ENCODE data around the gene GLYR1. TPM values are rescaled to one million over a fixed set of nuclear protein-coding genes. Genes with fewer than 3 reads are reported as not detected.
"Not testable (repeated sequence)": the region's sequence is repeated elsewhere in the genome, so short reads cannot be mapped to it uniquely, and the experiment has no call there.

Gene GLYR1
- 42.0 TPM for total RNA-seq

DNA sequence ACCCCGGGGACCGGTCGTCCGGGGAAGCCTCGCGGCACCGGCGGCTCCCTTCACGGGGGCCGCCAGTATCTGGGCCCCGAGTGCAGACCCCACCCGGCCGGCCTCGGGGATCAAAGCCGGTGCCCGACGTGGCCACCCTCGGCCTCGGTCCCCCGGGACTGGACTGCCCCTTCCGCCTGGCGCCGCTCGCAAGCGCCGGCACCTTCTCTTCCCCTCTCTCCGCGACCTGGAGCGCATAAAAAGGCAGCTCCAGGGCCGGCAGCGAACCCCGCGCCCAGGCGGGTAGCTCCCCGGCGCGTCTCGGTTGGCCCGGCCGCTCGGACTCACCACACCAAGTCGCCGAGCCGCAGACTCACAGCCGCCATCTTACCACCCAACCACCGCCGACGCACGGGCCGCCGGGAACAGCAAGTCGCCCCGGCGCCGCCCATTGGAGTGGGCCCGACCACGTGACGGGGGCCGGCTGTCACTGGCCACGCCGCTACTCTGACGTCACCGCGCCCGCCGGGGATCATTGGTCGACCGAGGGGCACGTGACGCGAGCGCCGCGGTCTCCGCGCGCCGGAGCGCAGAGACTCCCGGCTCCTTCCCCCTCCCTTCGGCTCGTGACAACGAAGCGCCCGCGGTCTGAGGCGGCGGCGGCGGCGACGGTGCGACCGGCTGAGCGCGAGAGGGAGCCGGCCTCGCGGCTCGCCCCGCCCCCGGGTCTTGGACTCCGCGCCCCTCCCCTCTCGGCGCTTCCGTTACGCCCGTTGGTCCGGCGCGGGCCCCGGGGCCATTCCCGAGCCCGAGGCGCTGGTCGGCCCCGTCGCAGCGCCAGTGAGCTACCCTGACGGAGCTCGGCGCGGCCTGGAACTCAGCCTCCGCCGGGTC lies at the start of gene GLYR1, which contains the start of gene UBN1:
Gene GLYR1, minus strand, starts transcription at position 388 of the 873 bp plus-strand sequence. Its CDS starts 23 bp downstream, at position 365.
Gene UBN1, plus strand, starts transcription at position 581 of the 873 bp plus-strand sequence. CDS start 5,437 bp downstream, outside the sequence.
- DNase-seq: peak; percentile 99

DNA sequence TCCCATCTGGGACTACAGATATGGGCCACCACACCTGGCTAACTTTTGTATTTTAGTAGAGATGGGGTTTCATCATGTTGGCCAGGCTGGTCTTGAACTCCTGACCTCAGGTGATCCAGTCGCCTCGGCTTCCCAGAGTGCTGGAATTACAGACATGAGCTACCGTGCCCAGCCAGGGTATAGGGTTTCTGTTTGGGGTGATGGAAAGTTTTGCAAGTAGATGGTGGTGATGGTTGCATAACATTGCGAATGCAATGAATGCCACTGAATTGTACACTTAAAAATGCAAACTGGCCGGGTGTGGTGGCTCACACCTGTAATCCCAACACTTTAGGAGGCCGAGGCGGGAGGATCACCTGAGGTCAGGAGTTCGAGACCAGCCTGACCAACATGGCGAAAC lies 49.7 kb upstream of the GLYR1 start:
- not testable (repeated sequence) for DNase-seq

DNA sequence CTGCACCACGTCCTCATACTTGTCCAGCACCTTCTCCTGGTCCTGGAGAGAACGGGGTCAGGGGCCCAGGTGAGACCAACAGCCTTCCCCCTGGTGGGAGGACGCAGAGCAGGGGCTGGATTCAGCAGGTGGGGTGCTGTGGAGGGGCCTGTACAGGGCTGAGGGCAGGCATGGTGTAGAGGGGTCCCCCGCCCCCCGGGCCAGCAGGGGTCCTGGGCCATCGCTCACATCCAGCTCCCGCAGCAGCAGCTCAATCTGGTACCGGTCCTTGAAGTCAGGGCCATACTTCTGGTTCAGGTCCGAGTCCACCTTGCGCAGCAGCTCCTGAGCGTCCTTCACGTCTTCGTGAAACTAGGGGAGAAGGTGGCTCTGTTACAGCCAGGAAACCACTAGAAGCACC lies 48.3 kb upstream of the GLYR1 start:
- no peak for DNase-seq

DNA sequence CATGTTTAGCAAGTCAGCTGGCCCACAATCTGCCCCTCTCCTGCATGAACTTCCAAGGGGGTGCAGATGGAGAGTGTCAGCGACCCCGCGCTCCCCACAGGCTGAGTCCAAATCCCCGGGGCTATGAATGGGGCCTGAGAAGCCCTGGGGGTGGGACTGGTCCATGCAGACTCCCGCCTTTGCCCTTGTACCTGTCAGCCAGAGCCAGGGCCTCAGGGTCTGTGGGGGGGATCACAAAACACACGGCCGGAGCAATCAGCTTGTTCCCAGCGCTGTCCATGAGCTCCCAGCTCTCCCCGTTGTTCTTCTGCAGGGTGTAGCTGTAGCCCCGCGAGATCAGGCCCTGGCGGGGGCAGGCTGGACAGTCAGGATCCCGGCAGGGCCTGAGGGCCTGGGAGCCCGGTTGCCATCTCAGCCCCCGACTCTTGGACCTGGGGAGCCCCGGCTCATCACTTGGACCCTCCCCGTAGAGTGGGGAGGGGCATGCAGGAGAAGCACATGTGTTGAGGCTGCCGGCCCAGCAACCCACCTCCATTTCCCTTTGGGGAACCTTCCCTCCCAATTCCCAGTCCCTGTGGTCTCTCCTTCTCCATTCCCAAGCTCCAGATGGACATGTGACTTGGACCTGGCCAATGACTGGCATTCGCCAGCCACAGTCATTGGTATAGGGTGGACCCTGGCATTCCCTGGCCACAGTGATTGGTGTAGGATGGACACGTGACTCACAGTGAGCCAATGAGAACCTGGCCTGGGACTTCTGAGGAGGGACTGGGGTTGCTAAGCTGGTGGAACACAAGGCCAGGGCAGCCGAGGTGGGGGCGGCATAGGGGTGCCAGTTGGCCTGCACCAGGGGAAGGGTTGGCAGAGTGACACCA lies 47.4 kb upstream of the GLYR1 start:
- no peak for DNase-seq

DNA sequence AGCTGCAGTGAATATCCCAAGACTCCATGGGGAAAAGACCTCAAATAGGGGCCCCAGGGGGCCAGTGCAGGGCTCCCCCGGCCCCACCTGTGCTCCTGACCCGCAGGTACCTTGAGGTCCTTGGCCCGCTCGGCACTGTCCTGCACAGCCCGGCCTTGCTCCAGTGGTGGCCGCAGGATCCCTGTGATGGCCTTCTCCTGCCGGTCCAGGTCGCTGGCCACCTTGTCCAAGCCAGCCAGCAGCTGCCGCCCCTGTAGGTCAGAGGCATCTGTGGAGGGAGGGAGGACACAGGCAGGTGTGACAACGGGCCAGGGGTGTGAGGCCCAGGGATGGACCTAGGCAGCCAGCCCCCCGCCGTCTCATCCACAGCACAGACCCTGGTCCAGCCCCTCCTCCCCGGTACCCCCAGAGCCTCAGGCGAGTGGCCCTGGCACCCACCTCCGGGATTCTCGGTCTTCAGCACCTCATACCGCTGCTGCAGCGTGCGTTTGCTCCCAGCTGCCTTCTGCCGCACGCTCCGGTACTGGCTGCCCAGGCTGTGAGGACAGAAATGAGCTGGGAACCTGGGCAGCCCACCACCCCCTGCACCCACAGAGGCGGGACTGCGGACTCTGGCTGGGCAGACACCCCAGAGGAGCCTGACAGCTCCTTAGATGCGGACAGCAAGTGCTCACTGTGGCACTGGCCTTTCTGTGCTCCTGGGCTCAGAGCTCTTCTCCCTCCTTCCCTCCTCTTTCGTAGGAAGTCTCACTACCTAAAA lies 46.2 kb upstream of the GLYR1 start:
- no peak for DNase-seq

DNA sequence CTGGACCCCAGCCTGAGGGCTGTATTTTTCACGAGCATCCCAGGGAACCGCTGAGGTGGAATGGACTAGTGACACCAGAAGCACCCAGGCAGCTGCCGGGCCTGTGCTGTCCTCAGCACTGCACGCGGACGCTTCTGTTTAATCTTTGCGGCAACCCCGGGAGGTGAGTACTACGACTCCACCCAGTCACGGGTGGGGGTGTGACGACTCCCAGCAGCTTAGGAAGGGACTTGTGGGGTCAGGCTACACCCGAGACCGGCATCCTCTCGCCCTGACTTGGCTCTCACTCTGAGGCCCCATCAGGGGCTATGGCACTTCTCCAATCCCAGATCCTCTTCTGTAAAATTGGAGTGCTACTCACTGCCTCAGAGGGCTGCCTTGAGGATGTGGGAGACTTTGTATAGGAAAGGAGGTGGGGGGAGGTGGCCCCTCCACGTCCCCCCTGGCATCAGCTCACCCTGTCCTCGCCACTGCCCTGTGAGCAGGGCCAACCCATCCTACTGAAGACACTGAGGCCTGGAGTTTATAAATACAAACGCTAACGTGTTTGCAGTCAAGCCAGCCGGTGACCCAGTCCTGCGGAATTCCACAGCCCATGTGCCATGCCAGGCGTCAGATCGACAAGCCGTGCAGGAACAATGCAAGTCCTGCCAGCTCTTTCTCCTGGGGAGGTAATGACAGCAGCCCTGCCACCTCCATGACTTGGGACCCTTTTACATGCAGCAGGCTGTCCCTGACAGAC lies 45.4 kb upstream of the GLYR1 start:
- DNase-seq: peak; percentile 75

DNA sequence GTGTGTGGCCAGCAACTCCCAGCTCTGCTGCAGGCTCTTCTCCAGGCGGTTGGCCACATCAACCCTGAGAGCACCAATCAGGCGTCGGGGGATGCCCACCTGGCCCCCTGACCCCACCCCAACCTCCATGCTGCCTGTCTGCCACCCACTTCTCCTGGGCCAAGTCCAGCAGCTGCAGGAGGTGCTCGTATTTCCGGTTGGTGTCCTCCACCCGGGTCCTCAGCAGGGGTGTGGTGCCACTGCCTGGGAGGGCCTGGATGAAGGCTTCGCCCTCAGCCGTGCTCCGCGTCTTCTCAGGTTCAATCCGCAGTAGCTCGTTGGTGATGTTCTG lies 44.8 kb upstream of the GLYR1 start:
- peak; percentile 11 for DNase-seq

DNA sequence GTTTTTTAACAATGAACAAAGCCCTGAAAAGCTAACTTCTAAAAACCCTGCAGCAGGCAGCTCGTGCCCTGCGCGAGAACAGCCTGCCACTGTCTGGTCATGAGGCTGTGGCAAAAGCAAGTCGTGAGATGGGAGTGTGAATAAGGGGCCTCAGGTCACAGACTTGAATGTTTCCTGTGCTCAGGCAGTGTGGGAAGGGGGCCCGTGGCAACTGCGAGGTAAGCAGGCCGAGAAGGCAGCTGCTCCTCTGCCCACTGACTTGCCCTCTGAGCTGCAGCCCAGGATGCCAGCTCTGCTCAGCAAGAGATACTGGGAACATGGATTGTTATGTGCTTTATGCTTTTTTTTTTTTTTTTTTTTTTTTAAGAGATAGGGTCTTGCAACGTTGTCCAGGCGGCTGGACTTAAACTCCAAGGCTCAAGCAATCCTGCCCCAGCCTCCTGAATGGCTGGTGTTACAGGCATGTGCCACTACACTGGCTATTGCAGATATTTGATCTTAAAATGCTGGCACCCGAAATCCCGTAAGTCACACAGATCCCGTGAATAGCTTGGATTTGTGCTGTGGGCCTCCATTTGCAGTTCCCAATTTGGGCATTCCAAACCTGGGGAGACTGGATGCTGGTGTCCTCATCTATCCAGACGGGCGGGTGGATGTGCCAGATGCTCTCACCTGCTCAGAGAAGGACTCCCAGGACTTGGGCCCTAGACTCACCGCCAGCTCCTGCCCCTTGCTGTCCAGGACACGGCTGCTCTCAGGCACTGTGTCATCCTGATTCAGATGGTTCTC lies 44.2 kb upstream of the GLYR1 start:
- DNase-seq: no peak

DNA sequence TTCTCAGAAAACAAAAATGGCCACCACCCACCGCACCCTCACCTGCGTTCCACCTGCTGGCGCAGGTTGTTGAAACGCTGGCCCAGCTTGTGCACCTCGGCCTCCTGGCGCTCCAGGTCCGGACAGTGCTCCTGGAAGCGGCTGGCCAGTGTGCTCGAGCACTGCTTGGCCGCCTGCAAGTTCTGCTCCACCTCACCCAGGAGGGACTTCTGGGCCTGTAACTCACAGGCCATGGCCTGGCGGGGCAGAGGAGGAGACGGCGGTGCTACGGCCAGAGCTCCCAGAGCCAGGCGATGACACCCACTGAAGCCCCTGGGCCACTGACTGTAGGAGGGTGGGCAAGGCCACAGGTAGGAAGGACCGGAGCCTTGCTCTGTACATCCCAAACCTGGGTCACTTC lies 43.6 kb upstream of the GLYR1 start:
- DNase-seq: no peak

DNA sequence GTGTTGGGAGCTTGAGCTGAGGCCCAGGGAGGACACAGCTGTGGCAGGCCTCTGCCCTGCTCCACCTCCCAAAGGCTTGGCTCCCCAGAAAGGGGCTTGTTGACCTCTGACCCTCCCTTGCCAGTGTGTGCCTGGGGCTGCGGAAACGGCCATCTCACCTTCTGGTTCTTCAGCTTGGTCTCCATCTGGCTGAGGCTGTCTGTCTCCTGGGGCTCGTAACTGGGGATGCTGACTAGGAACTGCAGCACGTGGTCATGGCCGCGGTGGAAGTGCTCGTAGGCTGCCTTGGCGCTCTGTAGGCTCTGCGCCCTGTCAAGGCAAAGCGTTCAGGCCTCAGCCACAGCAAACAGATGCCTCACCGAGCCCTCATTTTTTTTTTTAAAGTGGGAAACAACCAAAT lies 42.9 kb upstream of the GLYR1 start:
- no peak for DNase-seq

DNA sequence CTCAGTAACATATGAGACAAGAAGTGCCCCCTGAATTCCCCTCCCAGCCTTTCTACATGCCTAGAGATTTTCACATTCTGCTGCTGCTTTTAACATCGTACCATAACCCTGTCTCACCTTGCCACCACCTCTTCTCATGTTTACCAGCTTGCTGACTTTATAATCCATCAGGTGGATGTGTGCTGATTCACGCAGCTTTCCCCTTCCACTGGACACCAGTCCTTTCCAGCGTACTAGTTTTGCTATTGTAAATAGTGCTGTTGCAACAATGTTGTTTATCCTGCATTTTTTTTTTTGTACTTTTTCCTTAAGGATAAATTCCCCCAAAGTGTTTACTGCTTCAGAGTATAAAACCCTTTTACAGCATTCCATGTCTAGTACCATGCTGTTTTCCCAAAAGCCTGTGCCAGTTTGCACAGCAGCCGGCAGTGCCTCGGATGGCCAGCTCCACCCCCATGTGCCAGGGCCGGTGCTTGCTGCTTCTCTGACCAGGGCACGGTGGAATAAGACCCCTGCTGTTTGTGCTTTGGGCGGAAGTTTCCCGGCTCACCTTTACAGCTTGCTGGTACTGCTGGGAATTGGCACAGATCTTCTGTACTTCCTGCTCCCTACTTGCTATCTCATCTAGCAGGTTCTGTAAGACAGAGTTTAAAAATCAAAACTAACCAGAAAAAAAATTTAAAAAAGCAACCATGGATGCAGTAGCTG lies 41.5 kb upstream of the GLYR1 start:
- DNase-seq: no peak

DNA sequence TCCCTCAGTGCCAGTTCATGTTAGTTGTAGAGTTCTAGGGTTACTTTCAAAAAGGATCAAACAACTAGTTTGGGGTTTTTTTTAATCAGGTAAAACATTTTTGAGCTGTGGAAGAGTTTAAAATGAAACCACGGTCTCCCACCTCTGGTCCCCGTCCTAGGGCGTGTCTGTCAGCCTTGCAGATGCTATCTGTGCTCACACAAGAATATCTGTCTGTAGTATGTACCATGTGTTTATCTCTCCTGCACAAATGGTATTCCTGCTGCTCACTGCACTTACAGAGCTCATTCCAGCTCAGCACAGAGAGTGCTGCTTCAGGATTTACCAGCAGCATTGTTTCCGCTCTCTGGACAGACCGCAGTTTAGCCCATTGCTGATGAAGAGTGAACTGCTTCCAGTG lies 39.1 kb upstream of the GLYR1 start:
- no peak for DNase-seq

DNA sequence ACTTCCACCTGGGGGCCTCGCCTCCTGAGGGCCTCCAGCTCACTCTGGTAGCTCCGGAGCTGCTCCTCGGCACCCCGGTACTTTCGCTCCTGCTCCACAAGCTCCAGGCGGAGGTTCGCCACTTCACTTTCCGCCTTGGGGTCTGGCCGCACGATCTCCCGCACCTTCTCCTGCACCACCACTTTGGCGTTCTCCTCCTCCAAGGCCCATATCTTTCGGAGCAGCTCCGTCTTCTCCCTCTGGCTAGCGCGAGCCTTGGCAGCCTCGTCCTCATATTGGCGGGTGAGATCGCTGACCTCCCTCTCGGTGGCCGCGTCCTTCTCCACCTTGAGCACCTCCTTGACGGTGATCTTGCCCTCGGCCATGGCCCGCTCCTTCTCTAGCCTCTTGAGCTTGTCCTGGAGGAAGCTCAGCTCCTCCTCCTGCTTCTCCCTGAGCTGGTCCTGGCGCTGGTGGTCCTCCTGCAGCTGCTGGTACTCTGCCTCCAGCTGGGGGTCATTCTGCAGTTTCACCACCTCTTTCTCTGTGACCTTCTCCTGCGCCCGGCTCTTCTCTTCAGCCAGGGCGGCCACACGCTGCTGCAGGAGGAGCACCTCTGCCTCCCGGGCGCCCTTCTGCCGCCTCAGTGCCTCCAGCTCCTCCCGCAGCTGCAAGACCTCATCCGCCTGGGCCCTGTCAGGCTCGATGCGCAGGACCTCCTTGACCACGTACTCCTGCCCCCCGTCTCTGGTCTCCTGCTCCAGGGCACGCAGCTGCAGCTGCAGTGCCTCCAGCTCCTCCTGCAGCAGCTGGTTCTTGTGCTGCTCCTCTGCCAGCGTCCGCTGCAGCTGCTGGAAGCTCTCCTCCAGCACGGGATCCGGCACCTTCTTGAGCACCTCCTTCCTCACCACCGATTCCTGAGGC lies 38.1 kb upstream of the GLYR1 start:
- no peak for DNase-seq

DNA sequence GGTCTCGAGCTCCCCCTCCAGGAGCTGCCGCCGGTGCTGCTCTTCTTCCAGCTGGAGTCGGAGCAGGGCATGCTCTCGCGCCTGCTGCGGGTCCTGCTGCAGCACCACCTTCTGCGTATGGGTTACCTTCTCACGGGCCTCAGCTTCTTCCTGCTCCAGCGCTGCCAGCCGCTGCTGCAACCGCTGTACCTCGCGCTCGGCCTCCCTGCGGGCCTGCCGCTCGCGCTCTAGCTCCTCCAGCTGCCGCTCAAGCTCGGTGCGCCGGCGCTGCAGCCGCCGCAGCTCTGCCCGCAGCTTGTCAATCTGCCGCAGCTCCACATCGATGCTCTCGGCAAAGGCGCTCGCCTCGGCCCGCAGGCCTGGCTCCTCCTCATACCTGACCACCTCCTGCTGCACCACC lies 37.1 kb upstream of the GLYR1 start:
- DNase-seq: no peak

DNA sequence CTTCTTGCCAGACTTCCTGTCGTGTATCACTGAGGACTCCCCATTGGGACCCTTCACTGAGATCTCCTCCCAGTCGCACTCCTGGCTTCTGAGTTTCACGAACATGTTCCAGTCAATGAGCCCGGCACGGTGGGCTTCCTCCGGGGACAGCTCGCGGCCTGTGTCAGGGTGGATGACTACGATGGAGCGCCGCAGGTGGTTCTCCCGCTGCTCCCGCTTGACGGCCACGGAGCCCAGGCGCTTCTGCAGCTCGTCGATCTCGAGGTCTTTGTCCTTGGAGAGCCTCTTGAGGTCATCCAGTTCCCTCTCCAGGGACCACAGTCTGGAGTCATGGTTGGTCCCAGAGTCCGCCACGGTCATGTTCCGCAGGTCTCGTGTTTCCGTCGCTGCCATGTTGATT lies 36.4 kb upstream of the GLYR1 start:
- no peak for DNase-seq

DNA sequence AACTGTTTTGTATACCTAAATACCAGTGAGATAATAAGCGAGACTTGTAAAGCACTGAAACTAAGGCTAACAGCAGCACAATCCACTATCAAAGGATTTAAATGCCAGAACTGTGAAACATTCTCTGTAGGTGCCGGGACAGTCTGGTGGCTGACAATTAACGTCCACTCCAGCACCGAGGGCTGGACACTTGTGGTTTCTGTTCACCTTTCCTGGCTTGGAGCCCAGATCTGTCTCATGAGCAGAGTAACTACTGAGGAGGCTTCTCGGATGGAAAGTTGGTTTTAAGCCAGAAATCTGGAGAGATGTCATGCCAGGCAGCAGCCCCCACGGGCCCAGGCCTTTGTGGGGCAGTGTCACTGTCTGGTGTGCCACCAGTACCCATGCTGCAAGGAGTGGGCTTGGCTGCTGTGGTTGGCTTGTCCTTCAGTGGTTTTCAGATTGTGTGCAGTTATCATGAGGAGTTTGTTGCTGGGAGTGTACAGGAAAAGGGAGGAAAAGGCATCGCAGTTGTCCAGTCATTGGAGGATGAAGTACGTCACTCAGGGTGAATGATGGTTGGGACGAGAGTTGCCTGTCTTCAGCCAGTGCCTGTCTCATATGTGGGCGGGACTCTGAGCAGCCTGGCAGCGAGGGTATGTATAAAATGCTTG lies 35.7 kb upstream of the GLYR1 start:
- peak; percentile 44 for DNase-seq

DNA sequence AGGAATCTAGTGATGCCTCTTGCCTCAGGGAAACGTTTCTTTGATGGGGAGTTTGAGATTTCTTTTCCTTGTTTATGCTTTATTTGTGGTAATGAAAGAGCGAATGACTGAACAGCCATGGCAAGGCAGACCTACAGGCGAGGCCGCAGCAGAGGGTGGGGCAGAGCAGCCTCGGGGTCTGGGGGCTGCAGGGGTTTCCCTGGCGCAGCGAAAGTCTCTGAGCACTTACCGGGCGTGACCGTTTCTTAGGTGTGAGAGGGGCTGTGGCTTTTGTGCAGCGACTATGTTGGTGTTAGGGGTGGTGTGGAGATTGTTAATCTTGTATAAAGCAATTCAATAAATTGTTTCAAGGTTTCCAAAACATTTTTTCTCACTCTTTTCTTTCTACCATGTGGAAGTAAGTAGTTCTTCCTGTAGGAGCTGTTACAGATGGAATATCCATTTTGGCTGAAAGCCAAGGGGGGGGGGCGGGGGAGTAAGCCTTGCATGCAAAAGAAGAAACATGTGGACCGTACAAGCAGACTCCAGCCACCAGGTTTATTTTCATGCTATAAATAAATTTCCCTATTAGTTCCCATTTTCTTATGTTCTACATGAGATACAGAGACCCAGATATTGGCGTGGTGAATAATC lies 35.0 kb upstream of the GLYR1 start:
- DNase-seq: peak; percentile 68

DNA sequence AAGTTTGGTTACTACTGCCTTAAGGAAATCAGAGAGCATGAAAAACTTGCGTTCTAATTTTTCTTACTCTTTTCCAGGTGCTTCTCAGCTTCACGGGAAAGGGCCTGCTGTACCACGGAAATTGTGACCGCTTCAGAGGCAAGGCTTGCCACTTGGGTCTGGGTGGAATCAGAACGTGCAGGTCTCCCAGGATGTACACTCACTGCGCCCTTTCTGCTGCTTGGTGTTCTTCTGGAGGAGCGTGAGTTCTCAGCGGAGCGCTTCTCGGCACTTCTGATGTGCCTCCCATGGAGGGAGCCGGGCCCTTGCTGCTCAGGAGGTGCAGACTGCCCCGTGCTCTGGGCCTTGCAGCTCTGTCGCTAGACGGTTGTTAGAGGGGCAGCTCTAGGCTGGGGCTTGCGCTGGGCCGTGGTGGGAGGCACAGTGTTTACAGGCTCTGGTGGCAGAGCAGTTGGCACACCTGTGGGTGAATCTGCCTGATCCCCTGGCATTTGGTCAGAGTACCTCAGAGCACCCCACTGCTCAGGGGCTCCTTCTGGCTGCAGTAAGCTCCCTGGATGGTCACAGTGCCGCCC lies 33.0 kb upstream of the GLYR1 start:
- DNase-seq: no peak

All from tongue (tissue), 2 donors.